ENCODE measurements around the gene C4BPA. TPM values are rescaled to one million over a fixed set of nuclear protein-coding genes. Genes with fewer than 3 reads are reported as not detected.

The C4BPA gene
- not detected for total RNA-seq

DNA sequence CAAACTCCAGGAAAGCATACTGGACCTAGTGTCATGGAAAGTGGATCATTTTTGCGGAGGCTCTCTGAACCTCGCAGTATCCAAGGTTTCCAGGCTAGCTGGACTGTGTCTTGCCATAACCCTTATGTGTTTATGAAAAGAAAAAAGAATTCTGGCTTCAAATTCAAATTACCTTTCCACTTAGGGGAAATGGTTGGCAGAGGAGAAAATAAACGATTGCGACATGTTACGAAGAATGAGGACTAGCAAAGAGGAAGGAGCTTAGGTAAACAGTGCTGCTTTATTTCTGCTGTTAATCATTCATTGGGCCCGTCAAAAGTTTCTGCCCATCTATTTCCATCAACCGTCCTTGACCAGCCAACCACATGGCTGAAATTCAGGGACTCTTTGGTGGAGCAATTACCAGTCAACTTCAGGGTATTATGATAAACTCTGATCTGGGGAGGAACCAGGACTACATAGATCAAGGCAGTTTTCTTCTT lies at the start of gene C4BPA:
Gene C4BPA (plus strand): TSS at position 342 of the 482 bp plus-strand sequence. CDS start 8,793 bp downstream, outside the sequence.

DNA sequence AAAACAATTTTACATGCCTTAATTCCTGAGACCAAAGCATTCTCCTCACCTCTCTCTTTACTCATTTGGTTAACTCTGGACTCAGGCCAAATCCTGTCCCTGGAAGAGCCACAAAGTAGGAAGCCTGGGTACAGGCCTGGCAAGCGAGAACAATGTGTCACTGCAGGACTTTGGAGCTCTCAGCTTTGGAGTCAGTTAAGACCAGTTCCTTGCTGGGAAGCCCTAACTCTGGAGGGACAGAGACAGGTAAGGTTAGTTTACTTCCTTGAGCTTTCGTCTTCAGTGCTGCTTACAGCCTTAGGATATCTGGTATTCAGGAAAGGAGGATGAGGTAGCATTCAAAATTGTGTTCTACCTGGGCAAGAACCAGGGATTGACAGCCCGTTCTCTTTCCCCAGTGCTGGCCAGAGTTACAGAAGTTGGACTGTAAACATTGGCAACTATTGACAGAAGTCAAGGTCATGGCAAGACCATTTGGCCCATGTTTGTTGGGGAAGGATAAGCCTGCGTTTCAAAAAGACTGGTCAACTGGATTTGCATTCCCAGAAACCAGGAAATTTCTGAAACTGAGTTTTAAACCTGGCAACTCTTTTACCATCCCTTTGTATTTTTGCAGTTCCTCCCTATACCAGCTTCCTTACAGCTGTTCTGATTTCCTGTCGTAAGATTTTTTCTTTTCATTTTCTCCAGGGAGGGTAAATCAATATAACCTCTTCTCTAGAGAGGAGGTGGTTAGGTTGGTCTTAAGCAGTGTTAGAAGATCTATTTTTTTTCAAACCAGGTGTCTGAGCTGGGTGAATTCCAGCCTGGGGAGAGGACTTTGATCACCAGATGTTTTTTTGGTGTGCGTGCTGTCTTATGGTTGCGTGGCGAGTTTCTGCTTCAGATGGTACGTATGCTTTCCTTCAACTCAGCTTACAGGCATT lies 15.1 kb upstream of the C4BPA start, which contains the start of gene C4BPB:
Gene C4BPB (plus strand): TSS at position 160 of the 926 bp plus-strand sequence. CDS start 672 bp downstream, at position 832.

Other genes with a start within 250 kb of the C4BPA start
- not detected for gene IL20, start 238.6 kb upstream of the C4BPA start, total RNA-seq
- not detected for gene IL24, start 206.8 kb upstream of the C4BPA start, total RNA-seq
- gene FCMR, start 182.3 kb upstream of the C4BPA start, total RNA-seq, result 1.3 TPM
- 23.3 TPM for gene PIGR, start 157.8 kb upstream of the C4BPA start, total RNA-seq
- gene FCAMR, start 133.8 kb upstream of the C4BPA start, total RNA-seq, result not detected
- 2.9 TPM for gene C1orf116, start 71.5 kb upstream of the C4BPA start, total RNA-seq
- gene YOD1, start 53.0 kb upstream of the C4BPA start, total RNA-seq, result 20.8 TPM
- 10.4 TPM for gene PFKFB2, start 51.0 kb upstream of the C4BPA start, total RNA-seq
- gene C4BPB, start 15.4 kb upstream of the C4BPA start, total RNA-seq, result 0.60 TPM
- 27.0 TPM for gene CD55, start 217.4 kb downstream of the C4BPA start, total RNA-seq

All from camera-type eye (tissue), 1 donor.